HepG2 (cell line): ENCODE results near the gene LSR. TPM values are rescaled to one million over a fixed set of nuclear protein-coding genes. Genes with fewer than 3 reads are reported as not detected.

Experiments used
- ATAC-seq: fragments of 200-7000 bp; cut with Tn5 transposase; 3 replicates; pipeline ENCODE4 v1.9.1; 2020; ENCODE audit warnings: mild to moderate bottlenecking, moderate library complexity
- BruUV-seq: library from RNA; stranded (reverse); fragments of 400-500 nt; replicated peaks from 2 replicates; lab custom pipeline; 2021; lab: Mats Ljungman, UMichigan
- CTCF ChIA-PET: fragments of 300-600 bp; formaldehyde crosslinking; extraction: SDS; loops from one replicate; lab custom pipeline; 2021; ENCODE audit warnings: low total read pairs, inconsistent platforms, low intra/inter-chr PET ratio; lab: Yijun Ruan, JAX
- POLR2A ChIA-PET: fragments of 350-600 bp; sonication (Branson Sonifier 250); formaldehyde crosslinking; loops from one replicate; lab custom pipeline; 2020; ENCODE audit warnings: antibody characterized with exemption, inconsistent platforms; lab: Yijun Ruan, JAX
- DNase-seq: peaks from one replicate; pipeline ENCODE4 v3.0.0-alpha.2; 2015; ENCODE audit warnings: low spot score
- FAIRE-seq: peaks from 3 replicates; lab custom pipeline; 2011; peaks lifted over from hg19 to GRCh38; lab: Jason Lieb, UNC
- H2AFZ ChIP-seq: one replicate; pipeline ENCODE4 v1.6.1; 2011; ENCODE audit warnings: low read length, inconsistent platforms
- H3K27ac ChIP-seq: fragments of 300-600 bp; 3 replicates; pipeline ENCODE4 v1.8.0; 2011; ENCODE audit warnings: mixed run types, mild to moderate bottlenecking, mixed read lengths, low read length, inconsistent platforms; ENCODE audit not compliant: insufficient read depth; ENCODE audit errors: extremely low read length
- H3K27me3 ChIP-seq, 2 experiments: fragments of 200-600 bp in 1 of 2; 2 replicates in 1 of 2; 3 replicates in 1 of 2; pipeline versions ENCODE4 v1.6.0 to v1.8.0; 2011; ENCODE audit warnings: low read length in 2 of 2, mild to moderate bottlenecking in 2 of 2, moderate library complexity in 2 of 2, inconsistent platforms in 1 of 2; ENCODE audit not compliant: insufficient read depth in 2 of 2, control insufficient read depth in 1 of 2
- H3K36me3 ChIP-seq, 2 experiments: fragments of 200-600 bp in 1 of 2; replicated peaks in 1 of 2; 2 replicates in 1 of 2; 3 replicates in 1 of 2; pipeline versions ENCODE4 v1.5.1 to v1.8.0; 2011; ENCODE audit warnings: low read length in 2 of 2, inconsistent platforms in 1 of 2; ENCODE audit not compliant: insufficient read depth in 2 of 2, control insufficient read depth in 1 of 2
- H3K4me1 ChIP-seq: 2 replicates; pipeline ENCODE4 v1.5.1; 2012; ENCODE audit warnings: low read length, inconsistent platforms; ENCODE audit not compliant: insufficient read depth
- H3K4me2 ChIP-seq: 2 replicates; pipeline ENCODE4 v1.6.0; 2011; ENCODE audit warnings: low read depth, low read length, inconsistent platforms
- H3K4me3 ChIP-seq, 3 experiments: fragments of 200-600 bp in 1 of 3; sonication (generic), shearing (Covaris generic) in 1 of 3; replicated peaks in 1 of 3; 2 replicates each; pipeline ENCODE4 v1.5.1; 2011 to 2016; ENCODE audit warnings: low read length in 3 of 3, inconsistent platforms in 2 of 3, low read depth in 2 of 3, mild to moderate bottlenecking in 2 of 3, control low read depth in 1 of 3, mixed read lengths in 1 of 3; ENCODE audit not compliant: insufficient read depth in 1 of 3
- H3K79me2 ChIP-seq: one replicate; pipeline ENCODE4 v1.6.1; 2011; ENCODE audit warnings: low read length, inconsistent platforms; ENCODE audit not compliant: insufficient read depth
- H3K9ac ChIP-seq: 2 replicates; pipeline ENCODE4 v1.6.0; 2011; ENCODE audit warnings: mild to moderate bottlenecking, low read depth, low read length, inconsistent platforms; ENCODE audit not compliant: insufficient read depth
- H3K9me3 ChIP-seq: 2 replicates; pipeline ENCODE4 v1.5.1; 2012; ENCODE audit warnings: mild to moderate bottlenecking, low read length
- H4K20me1 ChIP-seq: 2 replicates; pipeline ENCODE4 v1.6.0; 2011; ENCODE audit warnings: inconsistent platforms, mild to moderate bottlenecking, low read length, moderate library complexity; ENCODE audit not compliant: insufficient read depth
- BCLAF1 ChIP-seq: fragments of 450-650 bp; IDR thresholded peaks from 2 replicates; pipeline ENCODE4 v1.6.1; 2017; ENCODE audit warnings: mild to moderate bottlenecking
- CSRNP1 ChIP-seq: sonication (generic); formaldehyde crosslinking; IDR thresholded peaks from 2 replicates; pipeline ENCODE4 v1.8.1; 2023; ENCODE audit warnings: mild to moderate bottlenecking, missing genetic modification reagents
- MED13 ChIP-seq: sonication (generic); formaldehyde crosslinking; IDR thresholded peaks from 2 replicates; pipeline ENCODE4 v1.5.0; 2020; ENCODE audit warnings: missing genetic modification reagents
- ZBTB25 ChIP-seq: IDR thresholded peaks from 2 replicates; pipeline ENCODE4 v1.6.1; 2018; ENCODE audit warnings: missing genetic modification reagents
- ZNF670 ChIP-seq: sonication (generic); formaldehyde crosslinking; IDR thresholded peaks from 2 replicates; pipeline ENCODE4 v1.8.0; 2022; ENCODE audit warnings: mild to moderate bottlenecking, missing genetic modification reagents, borderline replicate concordance
- WGBS: methylation state at CpG from one replicate; pipeline ENCODE4 v1.1.6; 2017; ENCODE audit warnings: low lambda C conversion rate; 5-methylcytosine and 5-hydroxymethylcytosine counted together
- in situ Hi-C: cut with HindIII; loops from 2 replicates; pipeline ENCODE4 v1.10.0; 2017; ENCODE audit warnings: low pct_unique_long_range_greater_than_20kb; ENCODE audit not compliant: extremely low pct_ligation_motif_present
- intact Hi-C: fragments of 100-400 bp; cut with micrococcal nuclease; formaldehyde crosslinking; loops from one replicate; pipeline ENCODE4 v1.10.0; 2022; ENCODE audit not compliant: unreplicated experiment
- polyA plus RNA-seq, 8 experiments: library from polyadenylated mRNA; depleted of rRNA in 3 of 8; stranded (reverse) in 7 of 8; unstranded in 1 of 8; fragments of >200 nt; fragmentation: Illumina TruSeq in 4 of 8; extraction: Trizol in 4 of 8; gene quantifications; 2 replicates each; pipeline versions ENCODE4 v1.2.1 to v1.2.3, GENCODE V29; 2011 to 2016; ENCODE audit warnings: low read depth in 4 of 8, missing spikeins in 1 of 8, mixed read lengths in 1 of 8; ENCODE audit not compliant: insufficient read depth in 1 of 8
- total RNA-seq, 5 experiments: library from RNA; depleted of rRNA; stranded (reverse); fragments of >200 nt; fragmentation: Illumina TruSeq; extraction: Trizol; gene quantifications; 2 replicates each; pipeline ENCODE4 v1.2.3, GENCODE V29; 2016; ENCODE audit warnings: low read depth in 1 of 5

Gene LSR
- total and polyA plus RNA-seq, 2 of the 13 experiments (the other 11 are each of a cell fraction or from before 2014, with no cell fraction given), result 29.2 to 79.2 TPM

- TF ChIP-seq BCLAF1 (no peak), ZNF670 (CRISPR knock-in tag) (no peak), CSRNP1 (no peak), MED13 (no peak), ZBTB25 (CRISPR knock-in tag) (no peak)
- Histone ChIP-seq H3K27ac (no peak overlapping the region), H3K9ac (no peak overlapping the region), H3K4me3 (no peak overlapping the region), H3K27me3 (peaks cover 4 to 33% of the 10 kb centered on the region in 2 experiments; a peak in 4 of 5 replicates), H3K4me2 (no peak overlapping the region), H3K79me2 (no peaks in the 10 kb centered on the region), H3K36me3 (no peaks in the 10 kb centered on the region), H3K9me3 (no peaks in the 10 kb centered on the region), H2AFZ (no peak overlapping the region), H3K4me1 (peaks cover 63% of the 10 kb centered on the region), H4K20me1 (no peaks in the 10 kb centered on the region)
- ATAC-seq (no peak), DNase-seq (no peak), FAIRE-seq (no peak)
- BruUV-seq, result no TSS peak
- in situ Hi-C loops, result no loop called here
- 13% methylated on average over 4 of the region's 5 CpGs for WGBS
- ChIA-PET CTCF (no interaction called here), POLR2A (interaction anchor here (0.8 kb wide), 1 partner anchor 27 kb away, joined by 3 read pairs; no protein-coding TSS in a partner anchor)
- intact Hi-C loops, result no loop called here
These were observed 40.1 kb downstream of the LSR start for GRCh38 chr19:35288906-35289305.
